Measurements from ENCODE around the gene TUFT1.

- 0 out of 2 replicates have a peak, but pooled peaks have one; percentile 25 for TF ChIP-seq CTCF (conservative IDR thresholded peaks at IDR 0.05; ENCODE audit: low read length)
- no peak for TF ChIP-seq EZH2phosphoT487 (IDR thresholded peaks at IDR 0.05; ENCODE audit: borderline replicate concordance, low read depth, low read length)
Measured at GRCh38 chr1:151501474-151501873, 38.6 kb upstream of the TUFT1 start.
